H4 (cell line): ENCODE results near the gene CNPY4. TPM values are rescaled to one million over a fixed set of nuclear protein-coding genes. Genes with fewer than 3 reads are reported as not detected.

Experiments
- DNase-seq: peaks from one replicate; pipeline ENCODE4 v3.0.0-alpha.2; 2015; ENCODE audit warnings: low spot score
- total RNA-seq: library from RNA; depleted of rRNA; stranded (reverse); fragments of >200 nt; shearing (Covaris generic); gene quantifications from 2 replicates; pipeline ENCODE4 v1.2.3, GENCODE V29; 2014

Gene CNPY4
- total RNA-seq, 1 experiment from 2014 or later, result 31.9 TPM

- DNase-seq, result no peak
Measured at GRCh38 chr7:100091411-100092181, 27.8 kb upstream of the CNPY4 start.

- DNase-seq, result no peak
Measured at GRCh38 chr7:100093054-100093453, 26.4 kb upstream of the CNPY4 start.

- DNase-seq, result no peak
Measured at GRCh38 chr7:100093498-100093897, 25.9 kb upstream of the CNPY4 start.

GRCh38 chr7:100093925-100094486 is 25.4 kb upstream of the CNPY4 start:
- no peak for DNase-seq

GRCh38 chr7:100095289-100095688 is 24.1 kb upstream of the CNPY4 start:
- no peak for DNase-seq

GRCh38 chr7:100095704-100096103 is 23.7 kb upstream of the CNPY4 start:
- no peak for DNase-seq

- DNase-seq, result no peak
Measured at GRCh38 chr7:100098913-100099312, 20.5 kb upstream of the CNPY4 start.

GRCh38 chr7:100099452-100099851 is 20.0 kb upstream of the CNPY4 start:
- DNase-seq, result no peak

- peak; percentile 95 for DNase-seq
Measured at GRCh38 chr7:100100420-100101015, 18.9 kb upstream of the CNPY4 start.

GRCh38 chr7:100101016-100101862 is 18.2 kb upstream of the CNPY4 start, which contains the start of the genes AP4M1 and MCM7:
Gene AP4M1, plus strand, starts transcription at chr7:100101643. Its CDS starts 72 bp downstream, at chr7:100101715.
Gene MCM7, minus strand, starts transcription at chr7:100101397. Its CDS starts 103 bp downstream, at chr7:100101294.
- peak; percentile 99 for DNase-seq

- DNase-seq, result no peak
Measured at GRCh38 chr7:100102950-100103840, 16.2 kb upstream of the CNPY4 start.

- DNase-seq, result no peak
Measured at GRCh38 chr7:100105534-100105933, 13.9 kb upstream of the CNPY4 start.

- DNase-seq, result no peak
Measured at GRCh38 chr7:100106633-100107032, 12.8 kb upstream of the CNPY4 start.

GRCh38 chr7:100107125-100107737 is 12.2 kb upstream of the CNPY4 start:
- DNase-seq, result no peak

- DNase-seq, result no peak
Measured at GRCh38 chr7:100107890-100108289, 11.5 kb upstream of the CNPY4 start.

GRCh38 chr7:100109521-100110163 is 9.8 kb upstream of the CNPY4 start:
- no peak for DNase-seq

- no peak for DNase-seq
Measured at GRCh38 chr7:100111156-100111555, 8.3 kb upstream of the CNPY4 start.

- no peak for DNase-seq
Measured at GRCh38 chr7:100111914-100112313, 7.5 kb upstream of the CNPY4 start.

- DNase-seq, result no peak
Measured at GRCh38 chr7:100115026-100115425, 4.4 kb upstream of the CNPY4 start.
